HCT116 (cell line): ENCODE data around the gene TPRG1L. TPM values are rescaled to one million over a fixed set of nuclear protein-coding genes. Genes with fewer than 3 reads are reported as not detected.

ENCODE experiments used
- ATAC-seq: fragments of 200-7000 bp; cut with Tn5 transposase; 2 replicates; pipeline ENCODE4 v1.9.1; 2020; ENCODE audit warnings: mild to moderate bottlenecking, moderate library complexity
- BruUV-seq: library from RNA; stranded (reverse); fragments of 400-500 nt; replicated peaks from 2 replicates; lab custom pipeline; 2021; lab: Mats Ljungman, UMichigan
- CTCF ChIA-PET: fragments of 300-600 bp; sonication (Branson Sonifier 250); formaldehyde crosslinking; loops from one replicate; lab custom pipeline; 2021; ENCODE audit warnings: antibody characterized with exemption; lab: Charles Lee
- POLR2A ChIA-PET: fragments of 300-600, 350-600 bp; sonication (Branson Sonifier 250); formaldehyde crosslinking; loops from one replicate; lab custom pipeline; 2021; ENCODE audit warnings: antibody characterized with exemption; lab: Charles Lee
- RAD21 ChIA-PET, 2 experiments: fragments of 300-600 bp; sonication (Branson Sonifier 250); formaldehyde crosslinking; loops; one replicate each; lab custom pipeline; 2023; ENCODE audit warnings: low total read pairs in 2 of 2; ENCODE audit not compliant: uncharacterized antibody in 2 of 2, unreplicated experiment in 2 of 2, low non-redundant PET in 1 of 2; lab: Charles Lee
- DNase-seq: peaks from one replicate; pipeline ENCODE4 v3.0.0-alpha.2; 2010; ENCODE audit warnings: low read depth, low spot score
- H2AFZ ChIP-seq: fragments of 200-600 bp; shearing (Covaris generic), sonication (generic); 2 replicates; pipeline ENCODE4 v1.6.1; 2017; ENCODE audit warnings: low read depth, mixed run types, mixed read lengths, antibody characterized with exemption, low read length; ENCODE audit not compliant: poor library complexity, severe bottlenecking
- H3K27ac ChIP-seq: 2 replicates; pipeline ENCODE4 v1.5.1; 2012; ENCODE audit warnings: low read depth, low read length
- H3K27me3 ChIP-seq: fragments of 200-600 bp; sonication (generic); 2 replicates; pipeline ENCODE4 v1.6.1; 2016; ENCODE audit warnings: mixed run types, low read length, mixed read lengths; ENCODE audit not compliant: insufficient read depth
- H3K36me3 ChIP-seq, 2 experiments: fragments of 200-500 bp in 1 of 2; fragments of 200-600 bp in 1 of 2; sonication (Bioruptor generic) in 1 of 2; sonication (generic) in 1 of 2; 2 replicates each; pipeline versions ENCODE4 v1.5.1 to v1.6.1; 2014 to 2016; ENCODE audit warnings: low read length in 2 of 2, inconsistent platforms in 1 of 2, mixed read lengths in 1 of 2, mixed run types in 1 of 2; ENCODE audit not compliant: insufficient read depth in 2 of 2, control insufficient read depth in 1 of 2
- H3K4me1 ChIP-seq, 2 experiments: fragments of 200-600 bp in 1 of 2; sonication (generic) in 1 of 2; 2 replicates each; pipeline versions ENCODE4 v1.5.1 to v1.6.1; 2012 to 2017; ENCODE audit warnings: low read length in 2 of 2, inconsistent platforms in 1 of 2, mild to moderate bottlenecking in 1 of 2, mixed read lengths in 1 of 2, mixed run types in 1 of 2, moderate library complexity in 1 of 2; ENCODE audit not compliant: insufficient read depth in 2 of 2, control insufficient read depth in 1 of 2
- H3K4me2 ChIP-seq: fragments of 200-600 bp; sonication (generic); 2 replicates; pipeline ENCODE4 v1.6.1; 2017; ENCODE audit warnings: mixed run types, low read length, mixed read lengths
- H3K4me3 ChIP-seq, 2 experiments: fragments of 200-600 bp in 1 of 2; sonication (generic) in 1 of 2; replicated peaks in 1 of 2; 2 replicates each; pipeline ENCODE4 v1.5.1; 2011 to 2016; ENCODE audit warnings: low read length in 2 of 2, control low read depth in 1 of 2, low read depth in 1 of 2, mild to moderate bottlenecking in 1 of 2, mixed read lengths in 1 of 2, mixed run types in 1 of 2
- H3K79me2 ChIP-seq: fragments of 200-600 bp; sonication (generic); 2 replicates; pipeline ENCODE4 v1.6.1; 2017; ENCODE audit warnings: mild to moderate bottlenecking, mixed run types, low read length, moderate library complexity, mixed read lengths; ENCODE audit not compliant: insufficient read depth
- H3K9ac ChIP-seq: fragments of 200-600 bp; sonication (generic); 2 replicates; pipeline ENCODE4 v1.6.1; 2016; ENCODE audit warnings: low read length, mixed read lengths
- H3K9me2 ChIP-seq: fragments of 200-600 bp; sonication (generic), shearing (Covaris generic); 2 replicates; pipeline ENCODE4 v1.6.1; 2017; ENCODE audit warnings: mixed run types, mild to moderate bottlenecking, moderate library complexity; ENCODE audit not compliant: insufficient read depth
- H3K9me3 ChIP-seq, 2 experiments: fragments of 200-500 bp in 1 of 2; fragments of 200-600 bp in 1 of 2; sonication (Bioruptor generic) in 1 of 2; sonication (generic) in 1 of 2; 2 replicates each; pipeline ENCODE4 v1.6.1; 2014 to 2017; ENCODE audit warnings: low read length in 2 of 2, mixed read lengths in 2 of 2, inconsistent platforms in 1 of 2, low read depth in 1 of 2, mild to moderate bottlenecking in 1 of 2, mixed run types in 1 of 2, moderate library complexity in 1 of 2; ENCODE audit not compliant: control insufficient read depth in 1 of 2, insufficient read depth in 1 of 2
- H4K20me1 ChIP-seq: fragments of 200-600 bp; sonication (generic), shearing (Covaris generic); 2 replicates; pipeline ENCODE4 v1.6.1; 2017; ENCODE audit warnings: mixed run types, mild to moderate bottlenecking, moderate library complexity; ENCODE audit not compliant: insufficient read depth
- FOSL1 ChIP-seq: IDR thresholded peaks from 2 replicates; pipeline ENCODE4 v1.6.1; 2012; ENCODE audit warnings: low read depth
- JUND ChIP-seq: IDR thresholded peaks from 2 replicates; pipeline ENCODE4 v1.6.1; 2012
- POLR2AphosphoS5 ChIP-seq: IDR thresholded peaks from 2 replicates; pipeline ENCODE4 v1.6.1; 2011; ENCODE audit warnings: mild to moderate bottlenecking, low read depth, low read length, moderate library complexity
- RAD21 ChIP-seq: IDR thresholded peaks from 2 replicates; pipeline ENCODE4 v1.6.1; 2012; ENCODE audit warnings: low read depth, mild to moderate bottlenecking
- ZFX ChIP-seq: fragments of 450-650 bp; IDR thresholded peaks from 2 replicates; pipeline ENCODE4 v1.6.1; 2017
- intact Hi-C: fragments of 100-400 bp; cut with micrococcal nuclease; formaldehyde crosslinking; loops from 2 replicates; pipeline ENCODE4 v1.10.0; 2022
- total RNA-seq: library from RNA; stranded (reverse); gene quantifications from one replicate; pipeline ENCODE4 v1.2.1, GENCODE V29; 2021; ENCODE audit not compliant: unreplicated experiment
- TF ChIP-seq, protein P1 (sequence below), 3 experiments: fragments of 200-600 bp in 1 of 3; sonication (generic) in 1 of 3; IDR thresholded peaks in 2 of 3; conservative IDR thresholded peaks in 1 of 3; 2 replicates each; pipeline ENCODE4 v1.5.1; 2012 to 2017; ENCODE audit warnings: low read depth in 2 of 3, low read length in 2 of 3, antibody characterized with exemption in 1 of 3, borderline replicate concordance in 1 of 3, control low read depth in 1 of 3, mild to moderate bottlenecking in 1 of 3, mixed read lengths in 1 of 3, mixed run types in 1 of 3, moderate library complexity in 1 of 3; ENCODE audit not compliant: insufficient read depth in 1 of 3

TPRG1L gene
- total RNA-seq, 1 experiment from 2014 or later = 25.6 TPM

DNA sequence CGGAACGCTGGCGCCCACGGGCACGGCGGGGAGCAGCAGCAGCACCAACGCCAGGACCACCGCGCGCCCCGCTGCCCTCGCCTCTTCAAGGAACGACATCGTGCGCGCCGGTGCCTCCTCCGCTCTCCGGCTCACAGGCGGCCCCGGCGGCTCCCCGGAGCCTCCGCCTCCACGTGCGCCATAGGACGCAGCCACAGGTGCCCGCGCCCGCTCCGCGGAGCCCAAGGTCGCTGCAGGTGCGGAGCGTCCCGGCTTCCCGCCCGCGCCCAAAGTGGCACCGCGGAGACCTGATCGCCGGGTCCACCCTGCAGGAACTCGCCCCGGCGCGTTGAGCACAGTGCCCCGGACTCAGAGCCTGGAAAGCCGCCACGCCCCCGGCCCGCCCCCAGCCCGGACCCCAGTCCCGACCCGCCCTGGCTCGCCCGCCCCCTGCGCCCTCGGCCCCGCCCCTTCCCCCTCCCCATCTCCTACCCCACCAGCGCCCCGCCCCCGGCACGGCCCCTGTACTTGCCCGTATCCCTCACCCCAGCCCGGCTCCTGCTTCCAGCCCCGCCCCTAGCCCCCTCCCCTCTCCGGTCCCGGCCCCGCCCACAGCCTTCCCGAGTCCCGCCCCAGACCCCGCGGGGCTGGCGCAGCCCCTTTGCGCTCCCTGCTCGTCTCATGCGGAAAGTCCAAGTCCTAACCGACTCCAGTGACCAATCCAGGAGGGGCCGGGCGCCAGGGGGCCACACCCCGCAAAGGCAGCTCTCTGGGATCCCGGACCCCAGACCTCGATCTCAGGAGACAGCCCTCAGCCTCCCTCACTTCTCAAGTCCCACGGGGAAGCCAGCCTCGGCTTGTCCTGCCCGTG is 13.4 kb upstream of the TPRG1L start, which contains the start of gene MEGF6:
MEGF6 (minus strand) TSS at position 339 of the 850 bp plus-strand sequence; CDS start at position 99, 240 bp downstream.
- DNase-seq = peak; percentile 69

GRCh38 chr1:3612123-3612522 is 12.7 kb upstream of the TPRG1L start:
- intact Hi-C loops = no loop called here
- BruUV-seq = no TSS peak
- peaks cover 39 to 53% of the 10 kb centered on the region in 2 experiments for H3K4me1 ChIP-seq
- no peaks in the 10 kb centered on the region for H4K20me1 ChIP-seq
- no peak overlapping the region for H2AFZ ChIP-seq
- H3K36me3 ChIP-seq = no peaks in the 10 kb centered on the region
- POLR2A ChIA-PET = no interaction called here
- H3K9me3 ChIP-seq = no peaks in the 10 kb centered on the region
- peak; percentile 2; the same call in 1 of the 2 replicates for ATAC-seq
- TF ChIP-seq, protein P1, sequence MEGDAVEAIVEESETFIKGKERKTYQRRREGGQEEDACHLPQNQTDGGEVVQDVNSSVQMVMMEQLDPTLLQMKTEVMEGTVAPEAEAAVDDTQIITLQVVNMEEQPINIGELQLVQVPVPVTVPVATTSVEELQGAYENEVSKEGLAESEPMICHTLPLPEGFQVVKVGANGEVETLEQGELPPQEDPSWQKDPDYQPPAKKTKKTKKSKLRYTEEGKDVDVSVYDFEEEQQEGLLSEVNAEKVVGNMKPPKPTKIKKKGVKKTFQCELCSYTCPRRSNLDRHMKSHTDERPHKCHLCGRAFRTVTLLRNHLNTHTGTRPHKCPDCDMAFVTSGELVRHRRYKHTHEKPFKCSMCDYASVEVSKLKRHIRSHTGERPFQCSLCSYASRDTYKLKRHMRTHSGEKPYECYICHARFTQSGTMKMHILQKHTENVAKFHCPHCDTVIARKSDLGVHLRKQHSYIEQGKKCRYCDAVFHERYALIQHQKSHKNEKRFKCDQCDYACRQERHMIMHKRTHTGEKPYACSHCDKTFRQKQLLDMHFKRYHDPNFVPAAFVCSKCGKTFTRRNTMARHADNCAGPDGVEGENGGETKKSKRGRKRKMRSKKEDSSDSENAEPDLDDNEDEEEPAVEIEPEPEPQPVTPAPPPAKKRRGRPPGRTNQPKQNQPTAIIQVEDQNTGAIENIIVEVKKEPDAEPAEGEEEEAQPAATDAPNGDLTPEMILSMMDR (IDR thresholded peaks at IDR 0.05 in 2 of 3, conservative IDR thresholded peaks at IDR 0.05 in 1 of 3; ENCODE audit: borderline replicate concordance in 1 of 3, insufficient read depth in 1 of 3, low read depth in 2 of 3, low read length in 2 of 3) = peak in 1 of 3 experiments; percentile 26; a peak in 1 of 6 replicates
- no peak for TF ChIP-seq FOSL1
- TF ChIP-seq RAD21 = no peak
- TF ChIP-seq, all 23 proteins: peak for 1
- DNase-seq = no peak
- peak overlapping the region; percentile 35 to 58 for H3K4me3 ChIP-seq
- no peaks in the 10 kb centered on the region for H3K79me2 ChIP-seq
- ChIA-PET CTCF (no interaction called here), RAD21 (no interaction called here)
- no peaks in the 10 kb centered on the region for H3K27me3 ChIP-seq
- H3K27ac ChIP-seq = peak overlapping the region; percentile 52; the same call in 1 of the 2 replicates
- H3K9ac ChIP-seq = peak overlapping the region; percentile 61
- H3K9me2 ChIP-seq = no peaks in the 10 kb centered on the region
- H3K4me2 ChIP-seq = peak overlapping the region; percentile 98

More for the DNA sequence above, 13.4 kb upstream of the TPRG1L start, which contains the start of gene MEGF6:
- H3K9me2 ChIP-seq = no peaks in the 10 kb centered on the region
- TF ChIP-seq JUND (no peak), ZFX (0 out of 2 replicates have a peak, but pooled peaks have one; percentile 28), POLR2AphosphoS5 (peak; percentile 66)
- ChIA-PET RAD21 (no interaction called here), CTCF (no interaction called here), POLR2A (no interaction called here)
- intact Hi-C loops = loop anchor here (1.0 kb wide), 1 partner anchor 23 kb away; no protein-coding TSS in a partner anchor
- no TSS peak for BruUV-seq
- H3K4me3 ChIP-seq = peak within 1 kb of the TSS; percentile 58 to 72
- H3K9ac ChIP-seq = peak within 1 kb of the TSS; percentile 73
- H3K4me2 ChIP-seq = peak within 1 kb of the TSS; percentile 98
- H3K79me2 ChIP-seq = no peaks in the 10 kb centered on the region
- peaks cover 39 to 53% of the 10 kb centered on the region in 2 experiments for H3K4me1 ChIP-seq
- no peaks in the 10 kb centered on the region for H3K27me3 ChIP-seq
- peak within 1 kb of the TSS; percentile 62; the same call in 1 of the 2 replicates for H3K27ac ChIP-seq
- H3K9me3 ChIP-seq = no peaks in the 10 kb centered on the region
- ATAC-seq = peak; percentile 78
- H2AFZ ChIP-seq = peak within 1 kb of the TSS; percentile 35
- no peaks in the 10 kb centered on the region for H4K20me1 ChIP-seq
- H3K36me3 ChIP-seq = no peaks in the 10 kb centered on the region
